A549 (cell line): ENCODE results near the gene SLC35F3.

Experiments used
- CHD2 ChIP-seq: fragments of 150-350 bp; IDR thresholded peaks from 2 replicates; pipeline ENCODE4 v1.6.1; 2014; ENCODE audit warnings: low read length; ENCODE audit not compliant: partially characterized antibody
- ESRRA ChIP-seq: fragments of 150-350 bp; IDR thresholded peaks from 2 replicates; pipeline ENCODE4 v1.6.1; 2014; ENCODE audit warnings: mild to moderate bottlenecking, low read length, borderline replicate concordance
- FOSL2 ChIP-seq, 2 experiments: fragments of 450-650 bp in 1 of 2; fragments of >200 bp in 1 of 2; sonication (Bioruptor Twin) in 1 of 2; formaldehyde crosslinking; IDR thresholded peaks; 2 replicates each; pipeline versions ENCODE4 v1.5.0 to v1.6.1; 2016 to 2020; ENCODE audit warnings: mild to moderate bottlenecking in 1 of 2, moderate library complexity in 1 of 2
- PHF8 ChIP-seq: fragments of 200-600 bp; sonication (generic); IDR thresholded peaks from 2 replicates; pipeline ENCODE4 v1.6.1; 2016; ENCODE audit warnings: low read depth, mild to moderate bottlenecking, antibody characterized with exemption, moderate library complexity, borderline replicate concordance
- POLR2A ChIP-seq: IDR thresholded peaks from 2 replicates; pipeline ENCODE4 v1.6.1; 2012; ENCODE audit warnings: mild to moderate bottlenecking, low read length
- RFX5 ChIP-seq: fragments of 450-650 bp; IDR thresholded peaks from 2 replicates; pipeline ENCODE4 v1.7.1; 2014; ENCODE audit warnings: antibody characterized with exemption, mild to moderate bottlenecking, moderate library complexity
- ZSCAN20 ChIP-seq: fragments of 250-450 bp; sonication (Bioruptor Pico); IDR thresholded peaks from 2 replicates; pipeline ENCODE4 v1.8.0; 2022; ENCODE audit warnings: mild to moderate bottlenecking, moderate library complexity
- TF ChIP-seq, protein P1 (sequence below): fragments of >200 bp; sonication (Bioruptor Twin); formaldehyde crosslinking; IDR thresholded peaks from 3 replicates; pipeline ENCODE4 v1.5.1; 2016
- TF ChIP-seq, protein P2 (sequence below): fragments of >200 bp; sonication (Bioruptor Twin); formaldehyde crosslinking; IDR thresholded peaks from 3 replicates; pipeline ENCODE4 v1.6.1; 2016
- TF ChIP-seq, protein P3 (sequence below): IDR thresholded peaks from 2 replicates; pipeline ENCODE4 v1.6.1; 2012

DNA sequence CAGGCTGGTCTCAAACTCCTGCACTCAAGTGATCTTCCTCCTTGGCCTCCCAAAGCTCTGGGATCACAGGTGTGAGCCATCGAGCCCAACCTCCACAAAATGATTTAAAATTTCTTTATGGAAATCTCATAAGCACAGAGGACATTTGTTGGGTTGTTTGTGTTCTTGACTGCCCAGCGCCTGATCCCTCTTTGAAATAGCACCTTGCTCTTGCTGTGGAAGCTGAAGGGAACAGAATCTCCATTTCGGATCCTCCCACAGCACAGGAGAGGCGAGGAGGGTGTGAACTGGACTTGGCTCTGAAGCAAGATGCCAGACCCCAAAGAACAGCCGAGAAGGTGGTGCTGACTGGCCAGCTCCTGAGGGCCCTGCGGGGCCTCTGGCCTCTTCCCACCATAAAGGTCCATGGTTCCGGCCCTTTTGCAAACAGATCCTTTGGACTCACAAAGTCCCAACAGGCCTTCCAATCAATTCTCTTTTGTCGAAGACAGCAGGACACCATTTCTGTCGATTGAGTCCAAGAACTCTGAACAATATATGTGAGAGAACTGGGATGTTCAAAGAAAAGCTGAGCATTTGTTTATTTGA, 423.2 kb downstream of the SLC35F3 start:
- TF ChIP-seq, protein P1, sequence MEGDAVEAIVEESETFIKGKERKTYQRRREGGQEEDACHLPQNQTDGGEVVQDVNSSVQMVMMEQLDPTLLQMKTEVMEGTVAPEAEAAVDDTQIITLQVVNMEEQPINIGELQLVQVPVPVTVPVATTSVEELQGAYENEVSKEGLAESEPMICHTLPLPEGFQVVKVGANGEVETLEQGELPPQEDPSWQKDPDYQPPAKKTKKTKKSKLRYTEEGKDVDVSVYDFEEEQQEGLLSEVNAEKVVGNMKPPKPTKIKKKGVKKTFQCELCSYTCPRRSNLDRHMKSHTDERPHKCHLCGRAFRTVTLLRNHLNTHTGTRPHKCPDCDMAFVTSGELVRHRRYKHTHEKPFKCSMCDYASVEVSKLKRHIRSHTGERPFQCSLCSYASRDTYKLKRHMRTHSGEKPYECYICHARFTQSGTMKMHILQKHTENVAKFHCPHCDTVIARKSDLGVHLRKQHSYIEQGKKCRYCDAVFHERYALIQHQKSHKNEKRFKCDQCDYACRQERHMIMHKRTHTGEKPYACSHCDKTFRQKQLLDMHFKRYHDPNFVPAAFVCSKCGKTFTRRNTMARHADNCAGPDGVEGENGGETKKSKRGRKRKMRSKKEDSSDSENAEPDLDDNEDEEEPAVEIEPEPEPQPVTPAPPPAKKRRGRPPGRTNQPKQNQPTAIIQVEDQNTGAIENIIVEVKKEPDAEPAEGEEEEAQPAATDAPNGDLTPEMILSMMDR, result no peak
- TF ChIP-seq PHF8, result no peak
- TF ChIP-seq ZSCAN20 (CRISPR knock-in tag), result no peak
- TF ChIP-seq POLR2A, result no peak
- TF ChIP-seq FOSL2 (IDR thresholded peaks at IDR 0.05), result no peak
- no peak for TF ChIP-seq FOSL2 (CRISPR knock-in tag; IDR thresholded peaks at IDR 0.05)
- TF ChIP-seq ESRRA, result no peak
- TF ChIP-seq, protein P2, sequence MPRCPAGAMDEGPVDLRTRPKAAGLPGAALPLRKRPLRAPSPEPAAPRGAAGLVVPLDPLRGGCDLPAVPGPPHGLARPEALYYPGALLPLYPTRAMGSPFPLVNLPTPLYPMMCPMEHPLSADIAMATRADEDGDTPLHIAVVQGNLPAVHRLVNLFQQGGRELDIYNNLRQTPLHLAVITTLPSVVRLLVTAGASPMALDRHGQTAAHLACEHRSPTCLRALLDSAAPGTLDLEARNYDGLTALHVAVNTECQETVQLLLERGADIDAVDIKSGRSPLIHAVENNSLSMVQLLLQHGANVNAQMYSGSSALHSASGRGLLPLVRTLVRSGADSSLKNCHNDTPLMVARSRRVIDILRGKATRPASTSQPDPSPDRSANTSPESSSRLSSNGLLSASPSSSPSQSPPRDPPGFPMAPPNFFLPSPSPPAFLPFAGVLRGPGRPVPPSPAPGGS, result no peak
- no peak for TF ChIP-seq RFX5
- TF ChIP-seq, protein P3, sequence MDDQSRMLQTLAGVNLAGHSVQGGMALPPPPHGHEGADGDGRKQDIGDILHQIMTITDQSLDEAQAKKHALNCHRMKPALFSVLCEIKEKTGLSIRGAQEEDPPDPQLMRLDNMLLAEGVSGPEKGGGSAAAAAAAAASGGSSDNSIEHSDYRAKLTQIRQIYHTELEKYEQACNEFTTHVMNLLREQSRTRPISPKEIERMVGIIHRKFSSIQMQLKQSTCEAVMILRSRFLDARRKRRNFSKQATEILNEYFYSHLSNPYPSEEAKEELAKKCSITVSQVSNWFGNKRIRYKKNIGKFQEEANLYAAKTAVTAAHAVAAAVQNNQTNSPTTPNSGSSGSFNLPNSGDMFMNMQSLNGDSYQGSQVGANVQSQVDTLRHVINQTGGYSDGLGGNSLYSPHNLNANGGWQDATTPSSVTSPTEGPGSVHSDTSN, result no peak
- no peak for TF ChIP-seq CHD2
